HepG2 (cell line): ENCODE results near the gene TAF13. TPM values are rescaled to one million over a fixed set of nuclear protein-coding genes. Genes with fewer than 3 reads are reported as not detected.

Experiments
- BORCS8-MEF2B ChIP-seq: sonication (generic); formaldehyde crosslinking; IDR thresholded peaks from 2 replicates; pipeline ENCODE4 v1.8.0; 2022; ENCODE audit warnings: mild to moderate bottlenecking, missing genetic modification reagents
- CHD2 ChIP-seq: IDR thresholded peaks from 2 replicates; pipeline ENCODE4 v1.6.1; 2011; ENCODE audit warnings: low read depth, low read length, improper control_type of control experiment
- EEA1 ChIP-seq: sonication (generic); formaldehyde crosslinking; IDR thresholded peaks from 2 replicates; pipeline ENCODE4 v1.5.1; 2020; ENCODE audit warnings: mild to moderate bottlenecking, missing genetic modification reagents, borderline replicate concordance
- GABPA ChIP-seq, 2 experiments: IDR thresholded peaks; 2 replicates each; pipeline ENCODE4 v1.6.1; 2011 to 2016; ENCODE audit warnings: low read depth in 2 of 2, low read length in 1 of 2, missing biosample characterization in 1 of 2, missing genetic modification characterization in 1 of 2
- HOXA3 ChIP-seq: sonication (generic); formaldehyde crosslinking; IDR thresholded peaks from 2 replicates; pipeline ENCODE4 v1.5.0; 2020; ENCODE audit warnings: missing genetic modification reagents
- KLF11 ChIP-seq: IDR thresholded peaks from 2 replicates; pipeline ENCODE4 v1.6.1; 2016; ENCODE audit warnings: missing compliant biosample characterization
- PCBP2 ChIP-seq: fragments of 200-400 bp; formaldehyde crosslinking; optimal IDR thresholded peaks from 2 replicates; pipeline ENCODE3; 2018; ENCODE audit warnings: low read length, low read depth; ENCODE audit not compliant: poor library complexity, severe bottlenecking
- POGZ ChIP-seq: sonication (generic); formaldehyde crosslinking; IDR thresholded peaks from 2 replicates; pipeline ENCODE4 v1.4.0; 2020; ENCODE audit warnings: mild to moderate bottlenecking, missing genetic modification reagents
- SNAI1 ChIP-seq: sonication (generic); formaldehyde crosslinking; IDR thresholded peaks from 2 replicates; pipeline ENCODE4 v1.5.0; 2020; ENCODE audit warnings: mild to moderate bottlenecking, missing genetic modification reagents, borderline replicate concordance
- THAP7 ChIP-seq: sonication (generic); formaldehyde crosslinking; IDR thresholded peaks from 2 replicates; pipeline ENCODE4 v1.8.1; 2023; ENCODE audit warnings: mild to moderate bottlenecking, missing genetic modification reagents
- WIZ ChIP-seq: sonication (generic); formaldehyde crosslinking; IDR thresholded peaks from 2 replicates; pipeline ENCODE4 v1.5.1; 2020; ENCODE audit warnings: mild to moderate bottlenecking, missing genetic modification reagents
- ZNF101 ChIP-seq: sonication (generic); formaldehyde crosslinking; IDR thresholded peaks from 2 replicates; pipeline ENCODE4 v1.4.0; 2020; ENCODE audit warnings: mild to moderate bottlenecking, low read depth, missing genetic modification reagents, borderline replicate concordance
- ZNF431 ChIP-seq: sonication (generic); formaldehyde crosslinking; IDR thresholded peaks from 2 replicates; pipeline ENCODE4 v1.9.0; 2022; ENCODE audit warnings: missing genetic modification reagents, low read depth, mild to moderate bottlenecking, borderline replicate concordance
- ZNF572 ChIP-seq: sonication (generic); formaldehyde crosslinking; IDR thresholded peaks from 2 replicates; pipeline ENCODE4 v1.5.1; 2020; ENCODE audit warnings: mild to moderate bottlenecking, missing genetic modification reagents
- ZNF619 ChIP-seq: sonication (generic); formaldehyde crosslinking; IDR thresholded peaks from 2 replicates; pipeline ENCODE4 v1.4.0; 2020; ENCODE audit warnings: mild to moderate bottlenecking, missing genetic modification reagents
- ZNF788 ChIP-seq: sonication (generic); formaldehyde crosslinking; IDR thresholded peaks from 2 replicates; pipeline ENCODE4 v1.5.0; 2020; ENCODE audit warnings: mild to moderate bottlenecking, missing genetic modification reagents, borderline replicate concordance
- polyA plus RNA-seq, 8 experiments: library from polyadenylated mRNA; depleted of rRNA in 3 of 8; stranded (reverse) in 7 of 8; unstranded in 1 of 8; fragments of >200 nt; fragmentation: Illumina TruSeq in 4 of 8; extraction: Trizol in 4 of 8; gene quantifications; 2 replicates each; pipeline versions ENCODE4 v1.2.1 to v1.2.3, GENCODE V29; 2011 to 2016; ENCODE audit warnings: low read depth in 4 of 8, missing spikeins in 1 of 8, mixed read lengths in 1 of 8; ENCODE audit not compliant: insufficient read depth in 1 of 8
- total RNA-seq, 5 experiments: library from RNA; depleted of rRNA; stranded (reverse); fragments of >200 nt; fragmentation: Illumina TruSeq; extraction: Trizol; gene quantifications; 2 replicates each; pipeline ENCODE4 v1.2.3, GENCODE V29; 2016; ENCODE audit warnings: low read depth in 1 of 5
- TF ChIP-seq, protein P1 (sequence below): IDR thresholded peaks from 2 replicates; pipeline ENCODE4 v1.4.0; 2020; ENCODE audit warnings: mild to moderate bottlenecking, missing genetic modification reagents
- TF ChIP-seq, protein P2 (sequence below): sonication (generic); formaldehyde crosslinking; IDR thresholded peaks from 2 replicates; pipeline ENCODE4 v1.4.0; 2020; ENCODE audit warnings: low read depth, missing genetic modification reagents

The TAF13 gene
- total and polyA plus RNA-seq, 2 of the 13 experiments (the other 11 are each of a cell fraction or from before 2014, with no cell fraction given): 11.5 to 36.3 TPM

- TF ChIP-seq KLF11 (CRISPR knock-in tag): peak; percentile 86; the same call in 1 of the 2 replicates
- TF ChIP-seq, protein P1, sequence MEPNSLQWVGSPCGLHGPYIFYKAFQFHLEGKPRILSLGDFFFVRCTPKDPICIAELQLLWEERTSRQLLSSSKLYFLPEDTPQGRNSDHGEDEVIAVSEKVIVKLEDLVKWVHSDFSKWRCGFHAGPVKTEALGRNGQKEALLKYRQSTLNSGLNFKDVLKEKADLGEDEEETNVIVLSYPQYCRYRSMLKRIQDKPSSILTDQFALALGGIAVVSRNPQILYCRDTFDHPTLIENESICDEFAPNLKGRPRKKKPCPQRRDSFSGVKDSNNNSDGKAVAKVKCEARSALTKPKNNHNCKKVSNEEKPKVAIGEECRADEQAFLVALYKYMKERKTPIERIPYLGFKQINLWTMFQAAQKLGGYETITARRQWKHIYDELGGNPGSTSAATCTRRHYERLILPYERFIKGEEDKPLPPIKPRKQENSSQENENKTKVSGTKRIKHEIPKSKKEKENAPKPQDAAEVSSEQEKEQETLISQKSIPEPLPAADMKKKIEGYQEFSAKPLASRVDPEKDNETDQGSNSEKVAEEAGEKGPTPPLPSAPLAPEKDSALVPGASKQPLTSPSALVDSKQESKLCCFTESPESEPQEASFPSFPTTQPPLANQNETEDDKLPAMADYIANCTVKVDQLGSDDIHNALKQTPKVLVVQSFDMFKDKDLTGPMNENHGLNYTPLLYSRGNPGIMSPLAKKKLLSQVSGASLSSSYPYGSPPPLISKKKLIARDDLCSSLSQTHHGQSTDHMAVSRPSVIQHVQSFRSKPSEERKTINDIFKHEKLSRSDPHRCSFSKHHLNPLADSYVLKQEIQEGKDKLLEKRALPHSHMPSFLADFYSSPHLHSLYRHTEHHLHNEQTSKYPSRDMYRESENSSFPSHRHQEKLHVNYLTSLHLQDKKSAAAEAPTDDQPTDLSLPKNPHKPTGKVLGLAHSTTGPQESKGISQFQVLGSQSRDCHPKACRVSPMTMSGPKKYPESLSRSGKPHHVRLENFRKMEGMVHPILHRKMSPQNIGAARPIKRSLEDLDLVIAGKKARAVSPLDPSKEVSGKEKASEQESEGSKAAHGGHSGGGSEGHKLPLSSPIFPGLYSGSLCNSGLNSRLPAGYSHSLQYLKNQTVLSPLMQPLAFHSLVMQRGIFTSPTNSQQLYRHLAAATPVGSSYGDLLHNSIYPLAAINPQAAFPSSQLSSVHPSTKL (CRISPR knock-in tag): peak; percentile 79
- TF ChIP-seq GABPA (IDR thresholded peaks at IDR 0.05; ENCODE audit: low read depth, low read length): peak; percentile 96
- TF ChIP-seq GABPA (CRISPR knock-in tag; IDR thresholded peaks at IDR 0.05; ENCODE audit: low read depth): peak; percentile 100
- TF ChIP-seq EEA1: peak; percentile 47; the same call in 1 of the 2 replicates
- TF ChIP-seq BORCS8-MEF2B (CRISPR knock-in tag): peak; percentile 82; the same call in 1 of the 2 replicates
- peak; percentile 45; the same call in 1 of the 2 replicates for TF ChIP-seq THAP7
- no peak; the same call in 1 of the 2 replicates for TF ChIP-seq WIZ (CRISPR knock-in tag)
- peak; percentile 86 for TF ChIP-seq CHD2
- no peak for TF ChIP-seq PCBP2
- peak; percentile 64; the same call in 1 of the 2 replicates for TF ChIP-seq ZNF431 (CRISPR knock-in tag)
- 0 out of 2 replicates have a peak, but pooled peaks have one; percentile 26 for TF ChIP-seq ZNF619 (CRISPR knock-in tag)
- TF ChIP-seq SNAI1 (CRISPR knock-in tag): no peak
- TF ChIP-seq POGZ (CRISPR knock-in tag): peak; percentile 70
- peak; percentile 51; the same call in 1 of the 2 replicates for TF ChIP-seq ZNF572
- TF ChIP-seq ZNF788: peak; percentile 65; the same call in 1 of the 2 replicates
- TF ChIP-seq, protein P2, sequence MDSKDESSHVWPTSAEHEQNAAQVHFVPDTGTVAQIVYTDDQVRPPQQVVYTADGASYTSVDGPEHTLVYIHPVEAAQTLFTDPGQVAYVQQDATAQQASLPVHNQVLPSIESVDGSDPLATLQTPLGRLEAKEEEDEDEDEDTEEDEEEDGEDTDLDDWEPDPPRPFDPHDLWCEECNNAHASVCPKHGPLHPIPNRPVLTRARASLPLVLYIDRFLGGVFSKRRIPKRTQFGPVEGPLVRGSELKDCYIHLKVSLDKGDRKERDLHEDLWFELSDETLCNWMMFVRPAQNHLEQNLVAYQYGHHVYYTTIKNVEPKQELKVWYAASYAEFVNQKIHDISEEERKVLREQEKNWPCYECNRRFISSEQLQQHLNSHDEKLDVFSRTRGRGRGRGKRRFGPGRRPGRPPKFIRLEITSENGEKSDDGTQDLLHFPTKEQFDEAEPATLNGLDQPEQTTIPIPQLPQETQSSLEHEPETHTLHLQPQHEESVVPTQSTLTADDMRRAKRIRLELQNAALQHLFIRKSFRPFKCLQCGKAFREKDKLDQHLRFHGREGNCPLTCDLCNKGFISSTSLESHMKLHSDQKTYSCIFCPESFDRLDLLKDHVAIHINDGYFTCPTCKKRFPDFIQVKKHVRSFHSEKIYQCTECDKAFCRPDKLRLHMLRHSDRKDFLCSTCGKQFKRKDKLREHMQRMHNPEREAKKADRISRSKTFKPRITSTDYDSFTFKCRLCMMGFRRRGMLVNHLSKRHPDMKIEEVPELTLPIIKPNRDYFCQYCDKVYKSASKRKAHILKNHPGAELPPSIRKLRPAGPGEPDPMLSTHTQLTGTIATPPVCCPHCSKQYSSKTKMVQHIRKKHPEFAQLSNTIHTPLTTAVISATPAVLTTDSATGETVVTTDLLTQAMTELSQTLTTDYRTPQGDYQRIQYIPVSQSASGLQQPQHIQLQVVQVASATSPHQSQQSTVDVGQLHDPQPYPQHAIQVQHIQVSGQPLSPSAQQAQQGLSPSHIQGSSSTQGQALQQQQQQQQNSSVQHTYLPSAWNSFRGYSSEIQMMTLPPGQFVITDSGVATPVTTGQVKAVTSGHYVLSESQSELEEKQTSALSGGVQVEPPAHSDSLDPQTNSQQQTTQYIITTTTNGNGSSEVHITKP: peak; percentile 71
- no peak for TF ChIP-seq ZNF101 (CRISPR knock-in tag)
- peak; percentile 95 for TF ChIP-seq HOXA3 (CRISPR knock-in tag)
Measured at GRCh38 chr1:109075531-109076490, at the start of gene TAF13 (continued).
